HG03103 (cell line): ENCODE measurements around the gene STK32C.

Experiments
- ATAC-seq: cut with Tn5 transposase; IDR thresholded peaks from one replicate; pipeline ENCODE4 v1.9.1; 2021; ENCODE audit warnings: low read depth; ENCODE audit not compliant: unreplicated experiment

Gene STK32C

GRCh38 chr10:132202070-132202970 is 105.4 kb downstream of the STK32C start:
- no peak for ATAC-seq

DNA sequence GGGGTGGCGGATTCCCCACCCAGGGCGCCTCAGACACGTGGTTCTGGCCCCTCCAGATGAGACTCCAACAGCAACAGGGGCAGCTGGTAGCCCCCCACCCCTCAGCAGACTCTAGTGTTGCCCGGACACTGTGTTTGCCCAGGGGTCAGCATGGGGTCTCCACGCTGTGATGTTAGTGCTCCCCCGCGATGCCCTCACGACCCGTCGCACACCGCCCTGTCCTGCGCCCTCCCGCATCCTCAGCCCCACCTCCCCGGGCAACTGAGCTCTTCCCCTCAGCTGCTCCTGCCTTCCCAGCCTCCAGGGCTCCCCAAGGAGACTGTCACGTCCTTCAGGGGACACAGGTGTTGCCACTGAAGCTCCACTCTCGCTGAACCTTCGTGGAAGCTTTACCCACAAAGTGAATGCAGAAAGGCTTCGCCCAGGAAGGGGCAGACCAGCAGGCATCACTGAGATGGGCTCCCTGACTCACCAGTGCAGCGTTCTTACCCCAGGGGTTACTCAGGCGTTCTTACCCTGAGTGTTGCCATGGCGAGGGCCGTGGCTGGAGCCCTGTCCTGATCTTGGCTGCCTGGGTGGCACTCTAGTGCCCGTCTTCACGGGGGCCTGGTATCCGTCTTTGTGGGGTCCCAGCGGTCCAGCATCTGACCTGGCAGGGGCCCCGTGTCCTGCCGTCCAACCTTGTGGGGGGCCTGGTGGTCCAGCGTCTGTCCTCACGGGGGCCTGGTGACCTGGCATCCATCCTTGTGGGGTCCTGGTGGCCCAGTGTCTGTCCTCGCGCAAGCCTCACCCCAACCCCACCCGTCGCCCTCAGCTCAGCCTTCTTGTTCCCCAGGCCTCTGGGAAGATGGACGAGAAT is 106.4 kb downstream of the STK32C start:
- no peak for ATAC-seq

- no peak for ATAC-seq
These were observed 107.2 kb downstream of the STK32C start for GRCh38 chr10:132200344-132201110.

DNA sequence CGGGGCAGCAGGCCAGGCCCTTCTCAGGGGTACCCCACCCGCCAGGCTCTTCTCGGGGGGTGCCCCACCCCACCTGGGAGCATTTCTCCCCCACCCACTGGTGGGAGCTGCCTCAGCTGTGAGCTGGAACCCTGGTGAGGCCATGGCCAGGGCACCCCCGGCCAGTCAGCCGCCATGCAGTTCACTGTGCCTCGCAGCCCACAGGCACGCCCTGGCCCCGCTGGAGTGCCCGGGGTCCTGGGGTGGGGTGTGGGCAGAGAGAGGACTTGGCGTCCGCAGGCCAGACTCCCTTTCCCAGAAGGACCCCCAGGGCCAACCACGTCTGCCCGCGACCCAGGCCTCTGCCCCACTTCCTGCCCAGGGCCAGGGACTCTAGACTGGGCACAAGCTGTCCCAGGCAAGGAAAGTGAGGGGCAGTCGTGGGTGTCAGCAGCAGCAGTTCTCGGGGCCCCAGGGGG is 107.9 kb downstream of the STK32C start:
- ATAC-seq = no peak

DNA sequence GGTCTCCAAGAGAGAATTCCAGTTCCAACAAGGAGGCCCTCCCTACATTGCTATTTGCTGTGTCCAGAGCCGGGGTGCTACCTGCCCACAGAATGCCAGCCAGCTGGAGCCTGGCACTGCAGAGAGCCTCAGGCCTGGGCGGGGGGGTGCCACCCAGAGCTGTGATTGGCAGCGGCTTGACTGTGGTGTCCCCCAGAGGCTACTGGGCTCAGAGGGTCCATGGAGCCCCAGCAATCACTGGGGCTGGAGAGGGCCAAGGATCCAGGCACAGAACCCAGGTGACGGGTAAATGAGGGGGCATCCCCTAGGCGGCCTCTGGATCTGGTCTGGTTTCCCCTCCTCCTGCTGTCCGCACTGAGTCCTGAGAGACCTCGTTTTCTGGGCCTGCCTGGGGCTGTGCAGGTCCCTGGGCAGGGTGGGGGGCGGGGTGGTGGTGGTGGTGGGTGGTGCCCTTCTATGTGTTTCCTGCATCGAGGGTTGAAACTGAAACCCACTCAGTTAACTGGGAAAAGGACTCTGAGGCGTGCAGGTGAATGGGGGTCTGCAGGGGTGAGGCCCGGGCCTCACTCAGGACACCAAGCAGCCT is 108.4 kb downstream of the STK32C start:
- no peak for ATAC-seq

- no peak for ATAC-seq
These were observed 109.2 kb downstream of the STK32C start for GRCh38 chr10:132198381-132199181.

DNA sequence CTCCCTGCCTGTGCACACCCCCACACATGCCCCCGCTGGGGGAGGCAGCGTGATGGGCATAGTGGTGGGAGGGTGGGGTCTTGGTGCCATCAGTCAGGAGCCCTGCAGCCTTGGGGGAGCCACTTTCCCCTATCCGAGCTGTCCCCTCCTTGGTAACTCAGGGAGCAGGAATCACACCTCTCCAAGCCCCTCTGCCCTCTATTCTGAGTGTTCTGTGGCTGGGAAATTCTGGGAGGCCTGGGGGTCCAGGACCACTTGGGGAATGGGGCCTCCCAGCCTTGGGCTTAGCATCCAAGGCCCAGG is 109.7 kb downstream of the STK32C start:
- no peak for ATAC-seq

DNA sequence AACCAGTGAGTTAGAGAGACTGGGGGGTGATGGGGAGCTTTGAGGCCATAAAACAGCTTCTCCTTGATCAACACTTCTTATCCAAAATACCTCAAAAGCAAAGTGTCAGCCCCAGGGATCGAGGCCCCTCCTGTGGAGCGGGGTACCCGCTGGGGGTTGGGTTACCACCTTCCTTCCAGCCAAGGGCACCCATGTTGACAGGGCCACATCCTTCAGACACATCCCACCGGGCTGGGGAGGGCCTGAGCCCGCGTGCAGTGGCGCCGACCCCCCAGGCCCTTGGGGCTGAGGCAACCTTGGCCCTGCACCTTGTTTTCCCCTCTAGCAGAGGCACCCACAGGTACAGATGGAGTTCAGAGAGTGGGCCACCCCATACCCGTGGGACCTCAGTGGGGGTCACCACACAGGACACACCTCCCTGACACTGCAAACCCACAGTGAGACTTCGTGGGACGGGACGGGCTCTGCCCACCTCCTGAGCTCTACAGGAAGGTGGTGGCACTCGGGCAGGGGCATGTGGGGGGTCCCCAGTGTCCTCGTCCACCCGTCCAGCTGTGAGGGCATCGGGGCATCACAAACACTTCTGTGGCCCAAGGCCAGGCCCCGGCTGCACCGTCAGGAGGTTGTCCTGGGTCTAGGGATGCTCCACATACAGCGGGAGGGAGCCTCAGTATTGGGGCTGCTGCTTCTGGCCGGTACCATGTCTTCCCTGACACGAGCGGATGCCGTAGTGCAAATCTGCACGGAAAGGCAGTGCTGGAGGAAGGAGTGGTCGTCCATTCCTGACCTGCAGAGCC is 110.3 kb downstream of the STK32C start:
- no peak for ATAC-seq

DNA sequence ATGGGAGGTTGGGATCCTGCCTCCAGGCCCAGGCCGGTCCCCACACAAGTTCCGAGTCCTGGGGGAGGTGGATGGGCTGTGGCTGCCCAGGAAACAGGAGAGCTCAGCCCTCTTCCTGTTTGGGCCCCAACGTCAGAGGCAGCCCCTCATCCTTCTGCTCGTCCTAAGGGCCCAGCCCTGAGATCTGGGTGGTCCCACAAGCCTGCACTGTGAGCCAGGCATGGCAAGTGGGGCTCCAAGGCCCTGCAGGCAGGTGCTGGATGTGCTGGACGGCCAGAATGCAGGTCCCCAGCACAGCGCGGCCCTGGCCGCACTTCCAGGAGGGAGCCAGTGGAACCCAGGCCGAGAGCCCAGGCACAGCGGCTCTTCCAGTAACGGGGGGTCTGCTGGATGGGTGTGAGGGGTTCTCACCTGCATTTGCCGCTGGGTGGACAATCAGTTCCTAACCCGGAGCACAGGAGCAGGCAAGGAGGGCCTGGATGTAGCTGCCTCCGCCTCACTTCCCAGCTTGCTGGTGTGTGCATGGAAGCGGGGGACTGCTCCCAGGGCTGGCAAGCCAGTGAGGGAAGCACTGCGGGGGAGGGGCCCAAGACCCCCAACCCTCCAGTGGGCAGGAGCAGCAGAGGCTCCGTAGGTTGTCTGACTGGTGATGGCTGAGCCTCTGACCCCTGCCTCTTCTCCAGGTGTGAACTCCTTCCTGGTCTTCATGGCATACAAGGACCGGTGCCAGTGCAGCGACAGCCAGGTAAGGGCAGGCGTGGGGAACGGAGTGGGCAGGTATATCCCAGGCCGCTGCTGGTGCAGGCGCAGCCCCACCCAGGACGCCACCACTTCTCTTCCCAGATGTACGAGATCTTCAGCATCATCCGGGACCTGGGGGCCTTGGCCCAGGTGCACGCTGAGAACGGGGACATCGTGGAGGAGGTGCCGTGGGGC is 111.3 kb downstream of the STK32C start:
- no peak for ATAC-seq

DNA sequence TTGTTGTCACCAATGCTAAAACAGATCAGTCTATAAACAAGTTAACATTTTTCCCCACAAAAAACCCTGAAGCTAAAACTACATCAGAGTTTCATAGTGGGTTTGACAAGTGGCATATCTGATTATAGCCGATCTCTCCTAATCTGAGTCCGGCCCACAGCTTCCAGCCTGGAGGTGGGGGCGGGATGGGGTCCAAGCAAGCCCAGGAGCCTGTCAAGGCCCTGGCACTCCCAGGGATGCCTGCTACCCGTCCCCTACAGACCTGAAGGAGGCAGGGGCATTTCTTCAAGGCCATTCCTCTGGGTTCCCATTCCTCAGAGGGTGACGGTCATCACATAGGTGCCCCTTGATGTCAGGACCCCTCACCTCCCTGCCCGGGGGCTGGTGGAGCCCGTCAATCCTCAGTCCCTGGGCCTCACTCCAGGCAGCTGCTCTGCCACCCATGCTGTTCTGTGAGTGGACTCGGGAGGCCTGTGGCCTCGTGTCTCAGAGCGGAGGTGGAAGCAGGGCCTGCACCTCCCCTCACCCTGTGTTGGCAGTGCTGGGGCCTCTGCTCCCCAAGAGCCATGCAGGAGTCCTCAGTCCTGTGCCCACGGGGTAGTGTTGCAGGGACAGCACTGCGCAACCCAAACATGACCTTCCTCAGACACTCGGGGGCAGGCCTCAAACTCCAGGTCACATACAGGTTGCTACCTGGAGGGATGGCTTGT is 112.2 kb downstream of the STK32C start:
- ATAC-seq = no peak

DNA sequence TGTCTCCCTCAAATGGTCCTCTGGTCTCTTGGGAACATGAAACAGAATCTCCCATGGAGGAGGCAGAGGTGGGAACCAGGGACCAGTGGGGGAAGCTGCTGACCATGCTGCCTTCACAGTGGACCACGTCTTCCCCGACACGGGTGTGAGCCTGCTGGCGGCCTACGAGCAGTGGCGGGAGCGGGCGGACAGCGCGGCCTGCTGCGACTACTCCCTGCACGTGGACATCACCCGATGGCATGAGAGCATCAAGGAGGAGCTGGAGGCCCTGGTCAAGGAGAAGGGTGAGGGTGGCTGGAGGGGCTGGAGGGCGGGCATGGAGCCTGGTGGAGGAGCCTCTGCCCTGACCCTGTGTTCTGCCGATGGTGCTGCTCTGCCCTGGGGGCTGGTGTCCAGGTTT is 113.0 kb downstream of the STK32C start:
- ATAC-seq = no peak

GRCh38 chr10:132193907-132194552 is 113.7 kb downstream of the STK32C start:
- no peak for ATAC-seq

- ATAC-seq = no peak
These were observed 114.6 kb downstream of the STK32C start for GRCh38 chr10:132192991-132193665.

DNA sequence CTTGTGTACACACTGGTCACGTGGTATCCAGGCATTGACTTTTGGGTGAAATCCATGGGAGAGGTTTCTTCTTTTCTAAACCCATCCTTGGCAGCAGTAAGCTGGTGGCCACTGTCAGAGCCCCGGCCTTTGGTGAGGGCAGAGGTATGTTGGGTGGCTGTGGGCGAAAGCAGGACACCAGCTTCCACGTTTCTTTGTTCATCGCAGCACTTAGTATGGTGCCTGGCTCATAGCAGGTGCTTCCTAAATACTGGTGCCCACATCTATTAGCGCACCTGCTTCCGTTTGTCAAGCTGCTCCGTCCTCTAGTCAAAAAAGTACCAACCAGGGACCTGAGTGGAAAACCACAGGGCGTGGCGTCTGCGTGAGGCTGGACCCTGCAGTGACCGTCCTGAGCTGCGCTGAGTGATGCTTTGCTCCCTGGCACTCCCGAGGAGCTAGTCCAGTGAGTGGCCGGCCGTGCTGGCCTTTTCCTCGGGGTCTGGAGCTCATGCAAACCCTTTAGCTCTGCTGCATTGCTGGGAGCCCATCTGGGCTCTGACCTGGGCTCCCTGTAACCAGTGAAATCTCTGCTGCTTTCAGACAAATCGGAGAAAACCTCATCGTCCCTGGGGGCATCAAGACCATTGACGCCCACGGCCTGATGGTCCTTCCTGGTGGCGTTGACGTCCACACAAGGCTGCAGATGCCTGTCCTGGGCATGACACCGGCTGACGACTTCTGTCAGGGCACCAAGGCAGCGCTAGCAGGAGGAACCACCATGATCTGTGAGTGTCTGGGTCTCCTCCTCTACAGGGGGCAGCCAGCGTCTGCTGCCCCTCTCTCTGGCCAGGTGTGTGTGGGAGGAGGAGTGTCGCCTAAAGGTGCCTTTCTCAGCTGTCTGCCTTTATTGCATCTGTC is 115.4 kb downstream of the STK32C start:
- ATAC-seq = no peak

DNA sequence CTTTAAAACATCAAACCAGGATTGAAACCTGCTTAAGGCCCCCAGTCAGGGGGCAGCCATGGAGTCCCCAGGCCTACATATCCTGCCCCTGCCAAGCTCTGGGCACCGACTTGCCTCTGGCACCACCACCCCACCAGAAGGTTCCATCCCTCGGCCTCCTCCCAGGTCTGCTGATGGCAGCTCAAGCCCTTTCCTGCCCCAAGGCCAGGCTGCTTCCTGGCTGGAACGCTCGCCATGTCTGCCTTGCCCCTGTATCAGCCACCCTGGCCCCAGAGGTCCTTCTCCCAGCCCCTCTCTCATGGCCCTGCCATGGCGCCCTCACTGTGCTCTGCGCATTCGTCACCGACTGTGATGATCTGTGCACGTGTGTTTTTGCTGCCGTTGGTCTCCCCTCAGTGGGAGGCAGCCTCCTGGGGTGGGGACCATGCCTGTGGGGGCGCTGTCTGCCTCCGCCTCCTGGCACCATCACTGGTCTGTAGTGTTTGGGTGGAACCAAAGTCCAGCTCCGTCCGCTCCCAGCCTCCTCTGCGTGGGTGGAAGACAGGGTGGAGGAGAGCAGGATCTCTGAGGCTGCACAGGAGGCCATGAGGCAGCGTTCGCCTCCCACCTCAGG is 117.8 kb downstream of the STK32C start:
- no peak for ATAC-seq
